HG03575 (cell line): Measurements from ENCODE around the gene CPXM2.

Experiments used
- ATAC-seq: cut with Tn5 transposase; IDR thresholded peaks from one replicate; pipeline ENCODE4 v1.9.1; 2021; ENCODE audit not compliant: unreplicated experiment, insufficient number of reproducible peaks, low FRiP score; ENCODE audit errors: extremely low read depth

Gene CPXM2

GRCh38 chr10:123786896-123787295 lies 104.7 kb downstream of the CPXM2 start:
- ATAC-seq = no peak

GRCh38 chr10:123786306-123786705 lies 105.3 kb downstream of the CPXM2 start:
- no peak for ATAC-seq

DNA sequence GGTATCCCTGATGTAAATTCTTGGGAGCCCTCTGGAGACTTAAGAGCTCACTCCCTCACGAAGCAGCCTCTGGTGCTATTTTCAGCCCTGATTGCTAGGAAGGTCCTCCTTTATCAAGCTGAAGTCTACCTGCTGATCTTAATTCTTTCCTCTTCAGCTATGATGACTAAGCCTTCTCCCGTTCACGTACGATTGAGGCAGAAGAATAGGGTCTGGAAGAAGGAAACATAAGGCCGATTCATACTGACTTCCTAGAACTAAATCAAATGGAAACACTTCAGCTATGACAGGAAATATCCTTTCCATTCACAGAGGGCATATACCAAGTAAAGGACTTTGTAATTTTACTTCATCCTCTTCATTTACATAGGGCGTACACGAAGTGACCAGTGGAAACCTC lies 107.0 kb downstream of the CPXM2 start:
- ATAC-seq = no peak

- ATAC-seq = no peak
Measured at GRCh38 chr10:123784216-123784615, 107.4 kb downstream of the CPXM2 start.

DNA sequence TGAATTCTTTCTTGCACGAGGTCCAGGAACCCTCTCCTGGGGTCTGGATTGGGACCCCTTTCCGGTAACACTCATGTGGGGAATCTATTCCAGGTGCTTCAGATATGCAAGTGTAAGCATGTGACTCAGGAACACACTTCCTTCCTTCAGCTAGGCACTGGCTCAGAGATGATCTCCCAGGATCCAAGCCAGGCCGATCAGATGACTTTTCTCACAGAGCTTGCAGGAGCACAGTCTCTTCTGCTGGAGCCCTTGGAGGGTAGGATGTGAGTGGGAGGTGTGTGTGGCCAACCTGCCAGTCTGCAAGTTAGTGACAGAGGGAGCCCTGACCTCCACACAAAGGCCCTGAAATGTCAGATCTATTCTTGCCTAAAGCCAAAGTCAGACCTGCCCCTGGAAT lies 108.3 kb downstream of the CPXM2 start:
- ATAC-seq = no peak

- no peak for ATAC-seq
Measured at GRCh38 chr10:123782549-123782948, 109.1 kb downstream of the CPXM2 start.

DNA sequence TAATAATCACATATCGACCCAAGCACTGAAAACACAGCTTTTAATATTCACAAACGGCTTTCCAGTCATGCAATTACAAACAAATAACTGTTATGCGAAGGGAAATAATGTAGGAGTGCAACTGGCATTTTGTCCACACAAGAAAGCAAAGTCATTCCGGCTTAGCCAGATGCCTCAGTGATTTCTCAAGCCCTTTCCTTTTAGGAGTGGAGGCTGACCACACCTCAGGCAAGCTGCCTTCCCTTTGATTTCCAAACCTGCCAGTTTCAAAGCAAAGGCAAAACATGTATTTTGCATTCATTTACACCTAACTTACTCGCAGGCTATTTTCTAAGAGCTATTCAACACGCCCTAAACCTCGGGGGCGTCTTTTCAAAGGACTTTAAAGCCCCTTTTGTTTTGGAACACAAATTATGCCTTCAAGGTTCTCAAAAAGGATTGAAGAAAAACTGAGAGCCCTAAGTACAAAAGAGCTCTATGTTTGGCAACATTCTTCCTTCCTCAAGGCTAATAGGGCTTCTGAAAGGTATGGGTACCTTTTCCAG lies 109.6 kb downstream of the CPXM2 start:
- no peak for ATAC-seq

GRCh38 chr10:123781324-123781900 lies 110.2 kb downstream of the CPXM2 start:
- no peak for ATAC-seq

- ATAC-seq = no peak
Measured at GRCh38 chr10:123778719-123779517, 112.7 kb downstream of the CPXM2 start.

DNA sequence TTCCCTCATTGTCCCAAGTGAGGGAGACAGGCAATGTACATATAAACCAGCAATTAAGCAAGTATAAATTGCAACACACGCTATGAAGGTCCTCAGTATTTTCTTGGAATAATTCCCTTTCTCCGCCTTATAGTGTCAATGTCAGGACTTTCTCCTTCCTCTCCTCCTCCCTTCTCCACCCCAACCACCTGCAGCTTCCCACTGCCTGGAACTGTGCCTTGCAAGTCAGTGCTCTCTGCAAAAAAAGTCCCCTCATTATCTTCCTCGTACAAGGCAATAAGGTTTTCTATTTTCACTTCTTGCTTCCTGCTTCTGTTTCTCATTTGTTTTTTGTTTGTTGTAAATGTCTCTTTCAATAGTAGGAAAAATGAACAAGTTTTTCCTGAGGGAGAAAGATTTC lies 113.7 kb downstream of the CPXM2 start:
- ATAC-seq = no peak

DNA sequence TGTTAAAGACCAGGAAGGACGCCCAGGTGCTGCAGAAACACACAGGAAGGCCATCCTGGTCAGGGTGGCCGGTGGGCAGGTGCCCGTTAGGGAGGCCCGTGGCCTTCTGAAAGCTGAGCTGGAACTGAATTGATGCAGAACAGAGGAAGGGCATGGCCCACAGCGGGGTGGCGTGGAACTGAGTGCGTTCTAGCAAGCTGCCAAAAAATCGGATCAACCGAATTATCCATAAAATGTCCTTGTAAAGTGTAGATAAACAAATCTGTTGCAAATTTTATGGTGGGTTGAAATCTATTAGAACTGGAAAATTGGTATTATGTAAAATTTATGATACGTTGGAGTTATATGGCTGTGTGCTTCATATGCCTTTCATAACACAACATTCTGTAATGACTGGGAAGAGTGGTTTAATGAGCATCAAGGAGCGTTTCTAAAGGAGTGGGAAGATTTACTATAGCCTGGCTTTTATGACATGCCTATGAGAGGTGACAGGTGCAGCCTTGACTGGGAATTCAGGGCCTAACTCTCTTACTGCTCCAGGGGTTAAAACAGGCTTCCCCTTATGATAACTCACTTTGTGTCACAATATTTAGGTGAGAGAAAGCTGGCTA lies 117.4 kb downstream of the CPXM2 start:
- ATAC-seq = no peak

DNA sequence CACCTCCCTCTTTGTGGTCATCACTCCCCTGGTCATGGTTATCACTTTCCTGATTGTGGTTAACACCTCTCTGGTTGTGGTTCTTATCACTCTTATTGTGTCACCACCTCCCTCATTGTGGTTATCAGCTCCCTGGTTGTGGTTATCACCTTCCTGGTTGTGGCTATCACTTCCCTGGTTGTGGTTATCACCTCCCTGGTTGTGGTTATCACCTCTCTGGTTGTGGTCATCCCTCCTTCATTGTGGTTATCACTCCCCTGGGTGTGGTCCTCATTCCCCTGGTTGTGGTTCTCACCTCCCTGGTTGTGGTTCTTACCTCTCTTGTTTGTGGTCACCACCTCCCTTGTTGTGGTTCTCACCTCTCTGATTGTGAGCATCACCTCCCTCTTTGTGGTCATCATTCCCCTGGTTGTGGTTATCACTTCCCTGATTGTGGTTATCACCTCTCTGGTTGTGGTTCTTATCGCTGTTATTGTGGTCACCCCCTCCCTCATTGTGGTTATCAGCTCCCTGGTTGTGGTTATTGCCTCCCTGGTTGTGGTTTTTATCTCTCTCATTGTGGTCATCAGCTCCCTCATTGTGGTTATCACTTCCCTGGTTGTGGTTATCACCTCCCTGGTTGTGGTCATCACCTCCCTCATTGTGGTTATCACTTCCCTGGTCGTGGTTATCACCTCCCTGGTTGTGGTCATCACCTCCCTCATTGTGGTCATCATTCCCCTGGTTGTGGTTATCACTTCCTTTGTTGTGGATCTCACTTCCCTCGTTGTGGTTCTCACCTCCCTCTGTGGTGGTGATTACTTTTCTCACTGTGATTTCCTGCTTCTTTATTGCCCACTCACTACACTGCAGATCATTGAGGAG lies 118.7 kb downstream of the CPXM2 start:
- no peak for ATAC-seq

GRCh38 chr10:123771877-123772644 lies 119.5 kb downstream of the CPXM2 start:
- ATAC-seq = no peak

- no peak for ATAC-seq
Measured at GRCh38 chr10:123769647-123770046, 122.0 kb downstream of the CPXM2 start.

DNA sequence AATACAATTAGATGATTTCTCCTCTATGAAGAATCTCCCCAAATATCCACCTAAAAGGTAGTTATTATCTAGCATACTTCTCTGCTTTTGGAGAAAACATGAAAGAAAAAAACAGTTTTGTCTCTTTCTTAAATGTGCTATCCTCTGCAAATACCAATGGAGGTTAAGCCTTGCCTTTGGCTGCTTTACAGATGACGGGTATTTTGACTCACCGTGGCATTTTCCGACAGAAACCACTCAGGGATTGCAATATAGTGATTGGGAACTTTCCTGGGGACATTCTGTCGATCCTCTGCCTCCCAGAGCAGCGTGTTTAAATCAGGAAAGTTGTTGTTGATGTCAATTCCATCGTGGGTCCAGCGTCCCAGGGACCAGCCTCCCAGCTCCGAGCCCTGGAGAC lies 124.8 kb downstream of the CPXM2 start:
- ATAC-seq = no peak

DNA sequence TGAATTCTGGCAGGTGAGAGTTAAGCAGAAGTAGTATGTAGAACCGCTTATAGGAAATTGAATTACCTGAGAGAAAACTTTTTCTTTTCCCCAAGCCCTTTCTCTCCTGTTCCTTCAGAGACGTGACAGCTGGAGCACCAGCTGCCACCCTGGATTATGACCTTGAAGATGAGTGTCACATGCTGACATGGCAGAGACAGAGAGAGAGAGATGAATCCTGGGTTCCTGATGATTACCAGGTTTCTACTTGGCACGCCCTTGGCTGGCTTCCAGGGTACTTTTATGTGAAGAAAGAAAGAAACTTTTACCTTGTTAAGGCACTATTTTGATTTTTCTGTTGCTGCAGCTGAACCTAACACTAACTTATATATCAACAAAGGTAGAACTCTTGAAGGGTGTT lies 125.6 kb downstream of the CPXM2 start:
- no peak for ATAC-seq

GRCh38 chr10:123761666-123762230 lies 129.9 kb downstream of the CPXM2 start:
- ATAC-seq = no peak

DNA sequence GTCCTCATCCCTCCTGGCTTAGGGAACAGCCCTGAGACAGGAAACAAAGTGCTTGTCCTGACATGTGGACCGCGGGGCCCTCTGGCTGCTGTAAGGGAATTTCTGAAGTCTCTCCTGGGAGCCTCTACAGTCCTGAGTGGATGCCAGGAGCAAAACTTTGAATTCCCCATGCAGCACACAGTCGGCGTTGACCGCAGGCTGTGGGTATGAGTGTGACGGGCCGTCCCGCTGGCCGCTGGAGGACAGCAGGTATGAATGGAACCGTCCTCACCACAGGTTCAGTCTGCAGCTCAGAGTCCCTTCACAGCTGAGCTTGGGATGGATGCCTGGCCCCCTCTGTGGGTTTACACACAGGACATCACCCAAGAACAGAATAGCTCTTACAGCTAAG lies 130.6 kb downstream of the CPXM2 start:
- ATAC-seq = no peak
